Measurements from ENCODE around the gene AGMO. TPM values are rescaled to one million over a fixed set of nuclear protein-coding genes. Genes with fewer than 3 reads are reported as not detected.
"Not testable (repeated sequence)": the region's sequence is repeated elsewhere in the genome, so short reads cannot be mapped to it uniquely, and the experiment has no call there.

AGMO gene
- total and polyA plus RNA-seq, 2 of the 8 experiments (the other 6 are each of a cell fraction or from before 2014, with no cell fraction given): 0.22 to 0.45 TPM

- H3K79me2 ChIP-seq (ENCODE audit: control insufficient read depth in 1 of 2, insufficient read depth in 2 of 2, low read length in 2 of 2): not testable (repeated sequence)
Measured at GRCh38 chr7:15300986-15301385, 260.8 kb downstream of the AGMO start.

More at GRCh38 chr7:15300986-15301385, 260.8 kb downstream of the AGMO start:
- H3K18ac ChIP-seq (ENCODE audit: extremely low read depth, low read length); POLR2A ChIA-PET (ENCODE audit: partially characterized antibody); H2BK15ac ChIP-seq (ENCODE audit: low read length); H3K27me3 ChIP-seq (replicated peaks in 1 of 4; ENCODE audit: control insufficient read depth in 3 of 4, extremely low read depth in 1 of 4, insufficient read depth in 3 of 4, low read length in 3 of 4); FAIRE-seq; H4K20me1 ChIP-seq (replicated peaks in 1 of 2; ENCODE audit: control insufficient read depth in 1 of 2, insufficient read depth in 2 of 2, low read length in 2 of 2); H2AK5ac ChIP-seq (ENCODE audit: low read depth, low read length); H3K4me1 ChIP-seq (replicated peaks in 1 of 4; ENCODE audit: control insufficient read depth in 3 of 4, insufficient read depth in 4 of 4, low read length in 3 of 4); H2BK12ac ChIP-seq (ENCODE audit: low read depth, low read length); H3K23ac ChIP-seq (ENCODE audit: insufficient read length); H3K4me3 ChIP-seq (ENCODE audit: extremely low read depth in 1 of 4, insufficient read depth in 2 of 4, low read depth in 3 of 4, low read length in 4 of 4); DNase-seq (ENCODE audit: low read depth in 1 of 2, low spot score in 2 of 2); H3K9me3 ChIP-seq (ENCODE audit: insufficient read depth in 2 of 2, low read depth in 1 of 2, low read length in 1 of 2); H3K14ac ChIP-seq (ENCODE audit: insufficient read length); H3K56ac ChIP-seq (replicated peaks; ENCODE audit: insufficient read length, low read depth, low read length); H2BK20ac ChIP-seq (ENCODE audit: low read length); H2BK120ac ChIP-seq (replicated peaks; ENCODE audit: low read depth, low read length); H4K91ac ChIP-seq (replicated peaks; ENCODE audit: insufficient read length, low read length); H3K79me1 ChIP-seq (ENCODE audit: low read depth, low read length); H3K36me3 ChIP-seq (ENCODE audit: control insufficient read depth in 2 of 4, insufficient read depth in 4 of 4, low read length in 3 of 4); H2BK5ac ChIP-seq (ENCODE audit: low read depth, low read length); H3K4ac ChIP-seq (replicated peaks; ENCODE audit: insufficient read length, low read depth, low read length); H4K8ac ChIP-seq (ENCODE audit: extremely low read depth, insufficient read depth, low read length); H3K23me2 ChIP-seq (ENCODE audit: low read depth, low read length); H3K9ac ChIP-seq (replicated peaks in 1 of 4; ENCODE audit: extremely low read depth in 1 of 4, low read depth in 3 of 4, low read length in 3 of 4); H4K5ac ChIP-seq (ENCODE audit: insufficient read length, low read depth, low read length); H3K4me2 ChIP-seq (ENCODE audit: insufficient read depth in 1 of 2, low read depth in 2 of 2, low read length in 2 of 2); H3K27ac ChIP-seq (ENCODE audit: low read depth, low read length): not testable (repeated sequence)
- H2AFZ ChIP-seq (ENCODE audit: low read length): 0 out of 2 replicates have a peak overlapping the region, but pooled peaks have one; percentile 13
- CTCF ChIA-PET (ENCODE audit: partially characterized antibody): interaction anchor here (0.5 to 1.8 kb wide), 4 partner anchors 8 to 473 kb away, joined by 3 to 6 read pairs (median 4); no protein-coding TSS in a partner anchor
- WGBS, 2 experiments (ENCODE audit: extremely low coverage in 1 of 2, insufficient coverage in 1 of 2, insufficient read length in 1 of 2, insufficient replicate concordance in 2 of 2, low coverage in 1 of 2, low lambda C conversion rate in 2 of 2, missing lambda C conversion rate in 1 of 2): 87% methylated on average over 6 of the region's 6 CpGs; no CpG with 5 or more reads in 1 of the 2 experiments
